ENCODE results near the gene PITPNM1.

DNA sequence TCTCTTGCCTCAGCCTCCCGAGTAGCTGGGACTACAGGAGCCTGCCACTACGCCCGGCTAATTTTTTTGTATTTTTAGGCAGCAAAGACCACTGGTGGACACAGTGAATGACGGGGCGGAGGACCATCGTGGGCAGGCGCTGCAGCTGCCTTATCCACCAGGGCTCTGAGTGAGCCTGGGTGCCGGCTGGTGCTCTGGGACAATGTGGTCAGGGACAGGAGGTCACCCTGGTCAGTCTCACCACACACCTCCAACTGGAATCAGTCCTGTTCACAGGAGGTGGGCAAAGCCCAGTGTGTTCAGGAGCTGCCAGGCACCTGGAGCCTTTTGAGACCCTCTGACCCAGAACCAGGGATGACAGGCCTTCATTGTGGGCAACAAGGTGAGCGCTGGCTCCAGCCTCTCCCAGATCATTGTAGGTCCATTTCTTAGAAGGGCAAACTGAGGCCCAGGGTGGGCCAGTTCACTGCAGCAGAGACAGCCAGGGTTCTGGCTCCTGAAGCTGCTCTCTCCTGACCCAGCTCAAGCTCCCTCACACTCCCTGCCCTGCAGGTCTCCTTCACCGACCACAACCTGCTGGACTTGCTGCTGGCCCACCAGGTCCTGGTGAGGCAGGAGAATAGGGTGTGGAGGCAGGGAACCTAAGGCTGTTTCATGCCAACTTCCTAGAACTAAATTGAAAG is 33.8 kb upstream of the PITPNM1 start:
- TF ChIP-seq POLR2AphosphoS5 (IDR thresholded peaks at IDR 0.05) = no peak
- TF ChIP-seq EP300 (IDR thresholded peaks at IDR 0.05) = no peak
- TF ChIP-seq, protein P1, sequence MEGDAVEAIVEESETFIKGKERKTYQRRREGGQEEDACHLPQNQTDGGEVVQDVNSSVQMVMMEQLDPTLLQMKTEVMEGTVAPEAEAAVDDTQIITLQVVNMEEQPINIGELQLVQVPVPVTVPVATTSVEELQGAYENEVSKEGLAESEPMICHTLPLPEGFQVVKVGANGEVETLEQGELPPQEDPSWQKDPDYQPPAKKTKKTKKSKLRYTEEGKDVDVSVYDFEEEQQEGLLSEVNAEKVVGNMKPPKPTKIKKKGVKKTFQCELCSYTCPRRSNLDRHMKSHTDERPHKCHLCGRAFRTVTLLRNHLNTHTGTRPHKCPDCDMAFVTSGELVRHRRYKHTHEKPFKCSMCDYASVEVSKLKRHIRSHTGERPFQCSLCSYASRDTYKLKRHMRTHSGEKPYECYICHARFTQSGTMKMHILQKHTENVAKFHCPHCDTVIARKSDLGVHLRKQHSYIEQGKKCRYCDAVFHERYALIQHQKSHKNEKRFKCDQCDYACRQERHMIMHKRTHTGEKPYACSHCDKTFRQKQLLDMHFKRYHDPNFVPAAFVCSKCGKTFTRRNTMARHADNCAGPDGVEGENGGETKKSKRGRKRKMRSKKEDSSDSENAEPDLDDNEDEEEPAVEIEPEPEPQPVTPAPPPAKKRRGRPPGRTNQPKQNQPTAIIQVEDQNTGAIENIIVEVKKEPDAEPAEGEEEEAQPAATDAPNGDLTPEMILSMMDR (IDR thresholded peaks at IDR 0.05) = no peak
- TF ChIP-seq POLR2A (IDR thresholded peaks at IDR 0.05) = no peak

Measured in sigmoid colon (tissue), 4 donors.